GM04504 (cell line): Measurements from ENCODE around the gene KEAP1.
"Not testable (repeated sequence)": the region's sequence is repeated elsewhere in the genome, so short reads cannot be mapped to it uniquely, and the experiment has no call there.

Source experiments
- DNase-seq: peaks from one replicate; pipeline ENCODE4 v3.0.0-alpha.2; 2012; ENCODE audit warnings: low read depth

Gene KEAP1

GRCh38 chr19:10497371-10497770, 5.8 kb downstream of the KEAP1 start:
- DNase-seq, result no peak

DNA sequence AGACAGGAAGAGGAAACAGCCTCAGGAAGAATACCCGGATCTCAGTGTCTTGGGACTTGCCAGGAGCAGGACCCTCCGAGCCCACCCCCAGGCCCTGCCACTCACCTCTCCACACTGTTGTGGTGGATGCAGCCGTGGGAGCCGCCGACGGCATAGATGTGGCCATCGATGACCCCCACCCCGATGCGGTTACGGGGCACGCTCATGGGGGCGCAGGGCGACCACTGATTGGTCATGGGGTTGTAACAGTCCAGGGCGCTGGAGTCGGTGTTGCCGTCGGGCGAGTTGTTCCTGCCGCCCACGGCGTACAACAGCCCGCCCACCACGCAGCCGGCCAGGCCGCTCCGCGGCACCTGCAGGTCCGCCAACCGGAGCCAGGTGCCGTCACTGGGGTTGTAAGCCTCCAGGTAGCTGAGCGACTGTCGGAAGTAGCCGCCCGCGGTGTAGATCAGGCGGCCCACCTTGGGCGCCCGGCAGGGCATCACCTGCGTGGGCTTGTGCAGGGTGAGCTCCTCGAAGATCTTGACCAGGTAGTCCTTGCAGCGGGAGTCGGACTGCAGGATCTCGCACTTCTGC, 11.6 kb downstream of the KEAP1 start:
- DNase-seq, result no peak

- no peak for DNase-seq
These were observed 16.6 kb downstream of the KEAP1 start for GRCh38 chr19:10486551-10486950.

- peak; percentile 64 for DNase-seq
These were observed 24.2 kb downstream of the KEAP1 start for GRCh38 chr19:10478903-10479384.

DNA sequence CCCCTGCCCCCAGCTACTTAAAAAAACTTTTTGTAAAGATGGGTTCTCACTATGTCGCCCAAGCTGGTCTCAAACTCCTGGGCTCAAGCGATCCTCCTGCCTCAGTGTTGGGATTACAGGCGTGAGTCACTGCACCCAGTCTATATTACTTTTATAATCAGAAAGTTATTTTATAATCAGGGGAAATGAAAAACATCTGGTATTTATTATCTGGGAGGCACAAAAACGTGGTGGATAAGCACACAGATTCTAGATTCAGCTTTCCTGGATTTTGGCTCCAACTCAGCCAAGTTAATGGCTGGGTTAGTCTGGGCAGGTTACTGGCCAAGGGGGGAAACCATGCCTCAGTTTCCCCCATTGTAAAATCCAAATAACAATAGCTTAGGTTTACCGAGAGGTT, 24.7 kb downstream of the KEAP1 start:
- no peak for DNase-seq

DNA sequence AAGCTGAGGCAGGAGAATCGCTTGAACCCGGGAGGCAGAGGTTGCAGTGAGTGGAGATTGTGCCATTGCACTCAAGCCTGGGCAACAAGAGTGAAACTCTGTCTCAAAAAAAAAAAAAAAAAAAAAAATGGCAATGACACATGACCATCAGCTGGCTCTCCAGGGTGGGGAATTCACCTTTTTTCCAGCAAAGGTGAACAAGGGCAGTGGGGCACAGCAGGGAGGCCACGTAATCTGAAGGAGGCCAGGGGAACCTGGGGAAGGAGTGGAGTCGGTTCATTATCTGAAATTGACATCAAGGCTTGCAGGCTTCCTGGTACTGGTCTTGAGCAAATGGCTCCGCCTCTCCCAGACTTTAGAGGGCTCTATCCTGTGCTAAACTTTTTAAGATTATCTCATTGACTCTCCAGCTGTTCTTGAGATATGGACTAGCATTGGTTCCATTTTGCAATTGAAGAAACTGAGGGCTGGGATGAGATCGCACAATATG, 28.1 kb downstream of the KEAP1 start:
- DNase-seq, result no peak

DNA sequence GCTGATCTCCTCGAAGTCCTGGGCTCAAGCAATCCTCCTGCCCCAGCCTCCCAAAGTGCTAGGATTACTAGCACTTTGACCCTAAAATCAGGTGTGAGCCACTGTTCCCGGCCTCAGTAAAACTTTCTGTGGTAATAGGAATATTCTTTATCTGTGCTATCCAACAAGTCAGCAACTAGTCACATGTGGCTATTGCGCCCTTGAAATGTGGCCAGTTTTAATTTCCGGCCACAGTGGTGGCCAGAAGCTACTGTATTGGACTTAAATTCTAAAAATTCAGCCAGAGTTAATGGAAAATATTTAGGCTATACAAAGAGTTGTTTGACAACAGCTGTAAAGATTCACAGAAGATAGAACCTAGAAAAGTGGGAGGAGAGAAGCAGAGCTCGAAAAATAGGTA, 30.0 kb downstream of the KEAP1 start:
- no peak for DNase-seq

GRCh38 chr19:10471909-10472308, 31.2 kb downstream of the KEAP1 start:
- DNase-seq, result no peak

GRCh38 chr19:10468133-10468532, 35.0 kb downstream of the KEAP1 start:
- DNase-seq, result no peak

DNA sequence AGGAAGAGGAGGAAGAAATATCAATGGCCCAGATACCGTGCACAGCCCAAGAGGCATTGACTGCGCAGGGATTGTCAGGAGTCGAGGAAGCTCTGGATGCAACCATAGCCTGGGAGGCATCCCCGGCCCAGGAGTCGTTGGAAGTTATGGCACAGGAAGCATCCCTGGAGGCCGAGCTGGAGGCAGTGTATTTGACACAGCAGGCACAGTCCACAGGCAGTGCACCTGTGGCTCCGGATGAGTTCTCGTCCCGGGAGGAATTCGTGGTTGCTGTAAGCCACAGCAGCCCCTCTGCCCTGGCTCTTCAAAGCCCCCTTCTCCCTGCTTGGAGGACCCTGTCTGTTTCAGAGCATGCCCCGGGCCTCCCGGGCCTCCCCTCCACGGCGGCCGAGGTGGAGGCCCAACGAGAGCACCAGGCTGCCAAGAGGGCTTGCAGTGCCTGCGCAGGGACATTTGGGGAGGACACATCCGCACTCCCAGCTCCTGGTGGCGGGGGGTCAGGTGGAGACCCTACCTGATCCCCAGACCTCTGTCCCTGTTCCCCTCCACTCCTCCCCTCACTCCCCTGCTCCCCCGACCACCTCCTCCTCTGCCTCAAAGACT, 36.0 kb downstream of the KEAP1 start:
- DNase-seq, result no peak

DNA sequence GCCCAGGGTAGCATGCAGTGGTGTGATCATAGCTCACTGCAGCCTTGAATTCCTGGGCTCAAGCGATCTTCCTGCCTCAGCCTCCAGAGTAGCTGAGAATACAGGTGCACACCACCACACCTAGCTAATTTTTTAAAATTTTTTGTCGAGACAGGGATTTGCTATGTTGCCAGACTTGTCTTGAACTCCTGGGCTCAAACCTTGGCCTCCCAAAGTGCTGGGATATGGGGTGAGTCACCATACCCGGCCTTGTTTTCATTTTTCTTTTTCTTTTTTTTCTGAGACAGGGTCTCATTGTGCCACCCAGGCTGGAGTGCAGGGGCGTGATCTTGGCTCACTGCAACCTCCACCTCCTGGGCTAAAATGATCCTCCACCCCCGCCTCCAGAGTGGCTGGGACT, 38.7 kb downstream of the KEAP1 start:
- DNase-seq, result no peak

DNA sequence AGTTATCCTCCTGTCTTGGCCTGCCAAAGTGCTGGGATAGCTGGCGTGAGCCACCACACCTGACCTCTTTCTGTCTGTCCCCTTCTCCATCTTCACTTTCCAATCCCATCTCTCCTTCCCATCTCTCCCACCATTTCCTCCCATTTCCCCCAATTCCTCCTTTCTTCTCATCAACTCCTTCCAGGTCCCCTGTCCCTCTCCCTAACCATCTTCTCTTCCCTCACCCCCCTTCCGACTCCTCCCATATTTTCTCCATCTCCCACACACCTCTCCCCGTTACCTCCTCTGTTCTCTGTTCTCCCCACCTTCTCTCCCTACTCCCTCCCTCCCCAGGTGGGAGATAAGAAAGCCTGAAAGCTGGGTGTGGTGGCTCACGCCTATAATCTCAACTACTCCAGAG, 40.6 kb downstream of the KEAP1 start:
- DNase-seq, result no peak

DNA sequence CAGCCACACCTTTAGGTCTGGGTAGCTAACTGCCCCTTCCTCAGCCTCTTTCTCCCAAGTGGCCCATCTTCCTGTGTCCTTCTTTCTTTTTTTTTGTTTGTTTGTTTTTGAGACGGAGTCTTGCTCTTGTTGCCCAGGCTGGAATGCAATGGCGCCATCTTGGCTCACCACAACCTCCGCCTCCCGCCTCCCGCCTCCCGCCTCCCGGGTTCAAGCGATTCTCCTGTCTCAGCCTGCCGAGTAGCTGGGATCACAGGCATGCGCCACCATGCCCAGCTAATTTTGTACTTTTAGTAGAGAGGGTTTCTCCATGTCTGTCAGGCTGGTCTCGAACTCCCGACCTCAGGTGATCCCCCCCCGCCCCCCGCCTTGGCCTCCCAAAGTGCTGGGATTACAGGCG, 41.1 kb downstream of the KEAP1 start:
- DNase-seq, result not testable (repeated sequence)

- DNase-seq, result peak; percentile 54
These were observed 41.9 kb downstream of the KEAP1 start for GRCh38 chr19:10461047-10461949.

- DNase-seq, result no peak
These were observed 42.5 kb downstream of the KEAP1 start for GRCh38 chr19:10460714-10461046.

- not testable (repeated sequence) for DNase-seq
These were observed 44.4 kb downstream of the KEAP1 start for GRCh38 chr19:10458733-10459132.

DNA sequence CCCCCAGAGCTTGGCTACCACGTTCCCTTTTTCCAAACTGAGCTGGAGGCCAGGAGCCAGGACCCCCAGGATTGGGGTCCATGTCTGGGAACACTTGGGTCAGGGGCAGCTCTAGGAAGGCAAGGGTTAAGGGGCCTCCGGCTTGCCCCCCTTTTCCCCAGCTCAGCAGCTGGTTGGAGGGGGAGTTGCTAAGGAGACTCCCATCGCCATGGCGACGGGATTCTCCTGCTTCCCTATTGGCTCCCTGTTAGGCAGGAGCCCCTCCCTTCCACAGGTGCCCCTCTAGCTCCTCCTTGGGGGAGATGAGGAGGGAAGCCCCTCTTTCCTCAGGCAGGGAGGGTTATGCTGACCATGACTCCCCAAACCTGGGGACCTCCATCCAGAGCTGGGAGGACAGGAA, 48.9 kb downstream of the KEAP1 start:
- no peak for DNase-seq

- DNase-seq, result no peak
These were observed 49.3 kb downstream of the KEAP1 start for GRCh38 chr19:10453852-10454251.

GRCh38 chr19:10452726-10453618, 50.2 kb downstream of the KEAP1 start:
- DNase-seq, result no peak

DNA sequence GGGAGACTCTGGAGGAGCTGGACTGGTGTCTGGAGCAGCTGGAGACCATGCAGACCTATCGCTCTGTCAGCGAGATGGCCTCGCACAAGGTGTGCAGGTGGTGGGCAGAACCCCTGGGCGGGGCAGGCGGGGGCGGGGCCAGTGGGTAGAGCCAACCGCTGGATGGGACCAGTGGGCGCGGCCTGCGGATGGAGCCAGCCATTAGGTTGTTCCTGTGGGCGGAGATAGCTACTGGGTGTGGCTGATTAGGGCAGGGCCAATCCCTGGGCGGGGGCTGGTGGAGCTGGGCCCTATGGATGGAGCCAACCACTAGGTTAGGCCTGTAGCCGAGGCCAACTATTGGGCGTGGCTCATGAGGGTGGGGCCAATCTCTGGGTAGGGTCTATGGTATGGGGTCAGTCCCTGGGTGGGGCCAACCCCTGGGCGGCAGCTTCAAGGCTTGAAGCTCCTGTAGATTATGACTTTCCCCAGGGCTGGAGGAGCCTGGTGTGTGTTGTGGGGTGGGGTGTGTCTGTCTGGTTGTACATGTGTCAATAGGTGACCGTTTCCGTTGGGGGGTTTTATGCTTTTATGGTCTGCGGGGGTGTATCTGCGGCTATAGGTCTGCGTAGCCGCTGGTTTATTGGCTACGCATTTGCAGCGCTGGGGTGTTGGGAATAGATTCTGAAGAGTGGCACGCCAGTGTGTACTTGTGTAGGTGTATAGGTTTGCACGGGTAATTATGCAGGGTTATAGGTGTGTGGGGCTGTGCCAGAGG, 52.1 kb downstream of the KEAP1 start:
- DNase-seq, result no peak

GRCh38 chr19:10450191-10450852, 52.8 kb downstream of the KEAP1 start:
- no peak for DNase-seq
